ENCODE measurements around the gene EPS8L3. TPM values are rescaled to one million over a fixed set of nuclear protein-coding genes. Genes with fewer than 3 reads are reported as not detected.
"Not testable (repeated sequence)": the region's sequence is repeated elsewhere in the genome, so short reads cannot be mapped to it uniquely, and the experiment has no call there.

Gene EPS8L3
- total and polyA plus RNA-seq, 2 of the 4 experiments (the other 2 are of a cell fraction), result not detected

GRCh38 chr1:109709822-109710221 is 53.9 kb downstream of the EPS8L3 start:
- H2BK20ac ChIP-seq (ENCODE audit: low read depth, low read length); DNase-seq; H2BK5ac ChIP-seq (ENCODE audit: low read depth, low read length, poor library complexity, severe bottlenecking); H3K27me3 ChIP-seq (ENCODE audit: control insufficient read depth, insufficient read depth, low read length); H3K36me3 ChIP-seq (ENCODE audit: control insufficient read depth, insufficient read depth, low read length); H3K9ac ChIP-seq (ENCODE audit: low read depth, low read length); H4K5ac ChIP-seq (ENCODE audit: low read depth, low read length); H3K4me3 ChIP-seq (ENCODE audit: insufficient read depth, low read depth, low read length); H3K79me1 ChIP-seq (ENCODE audit: low read depth in 1 of 2, low read length in 2 of 2); H2AK5ac ChIP-seq (ENCODE audit: low read depth, low read length); H3K56ac ChIP-seq (ENCODE audit: extremely low read depth, insufficient read depth, low read length); dilution Hi-C loops (cut with HindIII; ENCODE audit: low sequenced_read_pairs, unreplicated experiment); H3K14ac ChIP-seq (replicated peaks; ENCODE audit: low read depth, low read length); in situ Hi-C loops (cut with MboI; ENCODE audit: low sequenced_read_pairs); H2AK9ac ChIP-seq (replicated peaks; ENCODE audit: low read depth, low read length, poor library complexity); H4K8ac ChIP-seq (ENCODE audit: low read depth in 2 of 2, low read length in 2 of 2); H3K18ac ChIP-seq (ENCODE audit: low read depth, low read length); H3K9me3 ChIP-seq (ENCODE audit: control insufficient read depth, insufficient read depth, low read length); H3K23ac ChIP-seq (ENCODE audit: low read depth, low read length); H3K4me2 ChIP-seq (ENCODE audit: low read depth, low read length); BruUV-seq (replicated peaks); H2AFZ ChIP-seq (replicated peaks; ENCODE audit: low read length, poor library complexity); H2BK15ac ChIP-seq (ENCODE audit: low read depth, low read length); ATAC-seq (ENCODE audit: low read depth); H3K9me1 ChIP-seq (ENCODE audit: insufficient read depth, low read length); H3K27ac ChIP-seq (ENCODE audit: insufficient read depth, low read length); H2BK120ac ChIP-seq (ENCODE audit: low read depth, low read length); POLR2A ChIA-PET (ENCODE audit: unreplicated experiment); H3K4ac ChIP-seq (ENCODE audit: low read depth, low read length); H4K20me1 ChIP-seq (ENCODE audit: insufficient read depth, low read length); intact Hi-C loops (cut with micrococcal nuclease); H4K91ac ChIP-seq (ENCODE audit: insufficient read depth, low read depth, low read length); H3K4me1 ChIP-seq (ENCODE audit: control insufficient read depth, insufficient read depth, low read length): not testable (repeated sequence)
- CTCF ChIA-PET, result interaction anchor here (0.6 kb wide), 1 partner anchor 163 kb away, joined by 3 read pairs; no protein-coding TSS in a partner anchor

- H2AFZ ChIP-seq (replicated peaks; ENCODE audit: low read length, poor library complexity); H4K8ac ChIP-seq (ENCODE audit: low read depth in 2 of 2, low read length in 2 of 2); H3K9me1 ChIP-seq (ENCODE audit: insufficient read depth, low read length); H2BK120ac ChIP-seq (ENCODE audit: low read depth, low read length); H2AK9ac ChIP-seq (replicated peaks; ENCODE audit: low read depth, low read length, poor library complexity); H4K91ac ChIP-seq (ENCODE audit: insufficient read depth, low read depth, low read length); H3K4me1 ChIP-seq (ENCODE audit: control insufficient read depth, insufficient read depth, low read length); H3K4me3 ChIP-seq (ENCODE audit: insufficient read depth, low read depth, low read length); H4K20me1 ChIP-seq (ENCODE audit: insufficient read depth, low read length); H2AK5ac ChIP-seq (ENCODE audit: low read depth, low read length); H3K4ac ChIP-seq (ENCODE audit: low read depth, low read length); DNase-seq; H3K79me1 ChIP-seq (ENCODE audit: low read depth in 1 of 2, low read length in 2 of 2); H3K14ac ChIP-seq (replicated peaks; ENCODE audit: low read depth, low read length); ATAC-seq (ENCODE audit: low read depth); POLR2A ChIA-PET (ENCODE audit: unreplicated experiment); CTCF ChIA-PET; H3K18ac ChIP-seq (ENCODE audit: low read depth, low read length); H3K9me3 ChIP-seq (ENCODE audit: control insufficient read depth, insufficient read depth, low read length); H3K56ac ChIP-seq (ENCODE audit: extremely low read depth, insufficient read depth, low read length); dilution Hi-C loops (cut with HindIII; ENCODE audit: low sequenced_read_pairs, unreplicated experiment); H4K5ac ChIP-seq (ENCODE audit: low read depth, low read length); BruUV-seq (replicated peaks); H3K36me3 ChIP-seq (ENCODE audit: control insufficient read depth, insufficient read depth, low read length); H2BK20ac ChIP-seq (ENCODE audit: low read depth, low read length); H2BK15ac ChIP-seq (ENCODE audit: low read depth, low read length); in situ Hi-C loops (cut with MboI; ENCODE audit: low sequenced_read_pairs); H3K9ac ChIP-seq (ENCODE audit: low read depth, low read length); H3K4me2 ChIP-seq (ENCODE audit: low read depth, low read length); H3K23ac ChIP-seq (ENCODE audit: low read depth, low read length); intact Hi-C loops (cut with micrococcal nuclease); H2BK5ac ChIP-seq (ENCODE audit: low read depth, low read length, poor library complexity, severe bottlenecking); H3K27ac ChIP-seq (ENCODE audit: insufficient read depth, low read length); H3K27me3 ChIP-seq (ENCODE audit: control insufficient read depth, insufficient read depth, low read length): not testable (repeated sequence)
- no CpG with 5 or more reads among the region's 4 CpGs for WGBS, 2 experiments (ENCODE audit: extremely low coverage in 2 of 2, insufficient read length in 1 of 2)
These were observed 54.8 kb downstream of the EPS8L3 start for GRCh38 chr1:109708949-109709348.

All from IMR-90 (cell line).